Measurements from ENCODE around the gene KCNIP3.

Gene KCNIP3

GRCh38 chr2:95312543-95313201 lies 15.5 kb downstream of the KCNIP3 start:
- DNase-seq (ENCODE audit: extremely low read depth in 1 of 2, low read depth in 1 of 2): no peak

DNA sequence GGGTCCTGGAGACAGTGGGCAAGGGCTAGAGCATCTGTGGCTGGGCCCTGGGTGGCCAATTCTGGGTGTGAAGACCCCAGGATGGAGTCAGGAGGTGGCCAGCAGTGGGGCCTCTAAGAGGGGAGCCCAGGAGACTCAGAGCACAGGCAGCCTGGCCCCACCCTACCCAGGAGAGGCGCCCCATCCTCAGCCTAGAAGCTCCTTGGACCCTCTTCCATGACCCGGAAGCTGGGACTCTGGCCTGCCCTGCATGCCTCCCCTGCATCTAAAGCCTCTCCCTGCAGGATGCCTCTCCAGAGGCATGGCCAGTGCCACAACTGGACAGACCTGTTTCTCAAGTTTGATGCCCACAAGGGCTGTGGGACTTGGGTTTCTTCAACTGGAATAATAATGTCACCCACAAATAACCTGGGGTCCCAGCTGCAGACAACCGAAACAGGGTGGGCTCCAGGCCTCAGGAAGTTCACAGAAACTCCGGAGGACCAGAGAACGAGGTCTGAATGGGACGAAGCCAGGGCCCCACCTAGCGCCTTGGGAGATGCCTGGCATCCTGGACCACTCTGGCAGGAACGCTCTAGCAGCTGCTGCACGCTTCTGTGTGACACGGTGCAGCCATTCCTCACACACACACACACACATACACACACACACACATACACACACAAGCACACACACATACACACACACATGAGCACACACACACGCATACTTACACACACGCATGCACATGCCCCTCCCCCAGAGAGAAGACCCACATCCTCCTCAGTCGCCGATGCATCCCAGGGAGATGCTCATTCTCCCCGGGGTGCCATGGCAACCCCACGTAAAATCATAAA lies 16.4 kb downstream of the KCNIP3 start:
- no peak for DNase-seq (ENCODE audit: extremely low read depth in 1 of 2, low read depth in 1 of 2)

GRCh38 chr2:95314598-95314963 lies 17.4 kb downstream of the KCNIP3 start:
- DNase-seq (ENCODE audit: extremely low read depth in 1 of 2, low read depth in 1 of 2): no peak

- DNase-seq (ENCODE audit: extremely low read depth in 1 of 2, low read depth in 1 of 2): no peak
These were observed 17.9 kb downstream of the KCNIP3 start for GRCh38 chr2:95314964-95315611.

GRCh38 chr2:95315801-95316411 lies 18.8 kb downstream of the KCNIP3 start:
- no peak for DNase-seq (ENCODE audit: extremely low read depth in 1 of 2, low read depth in 1 of 2)

DNA sequence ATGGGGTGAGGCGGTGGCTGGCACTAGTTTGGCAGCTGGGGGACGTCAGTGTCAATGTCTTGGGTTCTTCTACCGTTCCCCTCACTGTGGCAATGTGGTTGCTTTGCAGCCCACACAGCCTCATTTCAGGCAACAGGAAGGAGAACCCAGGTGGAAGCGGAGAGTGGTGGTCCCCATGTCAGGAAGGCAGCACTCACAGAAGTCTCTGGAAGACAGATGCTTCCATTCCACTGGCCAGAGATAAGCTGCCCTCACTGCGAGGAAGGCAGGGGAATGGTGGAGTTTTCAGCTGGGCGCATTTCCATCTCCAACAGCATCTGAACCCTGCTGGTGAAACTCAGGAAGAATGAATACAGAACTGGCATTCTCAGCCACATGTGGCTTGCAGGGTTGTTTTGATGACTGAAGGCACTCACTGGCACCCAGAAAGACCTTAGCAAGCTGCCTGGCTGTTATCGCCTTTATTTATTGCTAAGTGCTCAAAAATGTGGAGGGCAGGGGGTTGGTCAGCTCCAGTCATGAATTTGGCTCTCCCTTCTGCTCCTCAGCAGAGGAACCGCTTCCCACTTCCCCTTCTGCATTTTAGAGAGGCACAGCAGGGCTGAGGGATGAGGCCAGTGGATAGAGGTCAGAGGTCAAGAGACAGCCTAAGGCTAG lies 19.4 kb downstream of the KCNIP3 start:
- DNase-seq (ENCODE audit: extremely low read depth in 1 of 2, low read depth in 1 of 2): no peak

DNA sequence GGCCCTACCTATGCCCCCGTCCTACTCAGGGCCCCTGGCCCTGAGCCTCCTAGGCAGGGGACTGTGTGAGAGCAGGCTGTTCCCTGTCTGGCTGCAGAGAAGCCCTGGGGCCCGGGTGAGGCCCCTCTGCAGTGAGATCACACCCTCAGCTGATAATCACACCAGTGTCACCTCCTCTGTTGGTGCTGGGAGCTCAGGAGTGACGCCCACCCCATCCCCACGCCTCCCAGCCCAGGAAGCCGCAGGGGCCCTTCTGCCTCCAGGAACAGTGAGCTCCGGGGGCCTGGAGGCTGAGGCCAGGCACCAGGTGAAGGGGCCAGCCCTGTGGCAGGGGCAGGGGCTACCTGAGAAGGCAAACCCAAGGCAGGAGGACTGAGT lies 20.0 kb downstream of the KCNIP3 start:
- DNase-seq (ENCODE audit: extremely low read depth in 1 of 2, low read depth in 1 of 2): no peak

DNA sequence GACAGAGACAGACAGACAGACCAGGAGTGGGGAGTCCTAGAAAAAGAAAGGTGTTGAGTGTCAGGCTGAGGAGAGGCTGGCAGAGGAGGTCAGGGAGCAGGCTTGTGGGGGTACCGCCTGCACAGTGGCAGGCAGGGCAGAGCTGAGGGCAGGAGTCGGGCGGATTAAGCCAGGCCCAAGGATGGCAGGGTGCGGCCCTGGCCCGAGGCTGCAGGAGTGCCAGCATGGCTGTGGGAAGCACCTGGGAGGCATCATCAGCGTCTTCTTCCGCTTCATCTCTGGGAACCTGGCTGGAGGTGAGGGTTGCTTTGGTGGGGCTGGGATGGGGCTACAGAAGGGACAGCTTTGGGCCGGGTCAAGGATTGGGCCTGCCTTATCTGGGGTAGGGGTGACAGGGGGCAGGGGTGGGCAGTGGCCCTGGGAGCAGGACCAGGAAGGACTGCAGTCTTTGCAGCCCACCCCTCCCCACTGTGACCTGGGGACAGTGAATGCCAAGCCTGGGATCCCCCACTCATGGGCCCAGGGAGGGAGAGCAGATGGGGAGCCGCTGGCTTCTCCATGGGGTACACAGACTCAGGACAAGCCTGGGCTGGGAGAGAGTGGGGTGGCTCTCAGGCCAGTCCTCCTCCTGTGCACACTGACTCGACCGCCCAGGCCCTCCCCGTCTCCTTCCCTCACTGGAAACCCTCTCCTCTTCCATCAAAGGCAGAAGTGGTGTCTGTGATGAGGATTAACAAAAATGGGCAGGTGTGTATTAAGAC lies 20.7 kb downstream of the KCNIP3 start:
- DNase-seq (ENCODE audit: extremely low read depth in 1 of 2, low read depth in 1 of 2): no peak

GRCh38 chr2:95318431-95319220 lies 21.5 kb downstream of the KCNIP3 start:
- no peak for DNase-seq (ENCODE audit: extremely low read depth in 1 of 2, low read depth in 1 of 2)

DNA sequence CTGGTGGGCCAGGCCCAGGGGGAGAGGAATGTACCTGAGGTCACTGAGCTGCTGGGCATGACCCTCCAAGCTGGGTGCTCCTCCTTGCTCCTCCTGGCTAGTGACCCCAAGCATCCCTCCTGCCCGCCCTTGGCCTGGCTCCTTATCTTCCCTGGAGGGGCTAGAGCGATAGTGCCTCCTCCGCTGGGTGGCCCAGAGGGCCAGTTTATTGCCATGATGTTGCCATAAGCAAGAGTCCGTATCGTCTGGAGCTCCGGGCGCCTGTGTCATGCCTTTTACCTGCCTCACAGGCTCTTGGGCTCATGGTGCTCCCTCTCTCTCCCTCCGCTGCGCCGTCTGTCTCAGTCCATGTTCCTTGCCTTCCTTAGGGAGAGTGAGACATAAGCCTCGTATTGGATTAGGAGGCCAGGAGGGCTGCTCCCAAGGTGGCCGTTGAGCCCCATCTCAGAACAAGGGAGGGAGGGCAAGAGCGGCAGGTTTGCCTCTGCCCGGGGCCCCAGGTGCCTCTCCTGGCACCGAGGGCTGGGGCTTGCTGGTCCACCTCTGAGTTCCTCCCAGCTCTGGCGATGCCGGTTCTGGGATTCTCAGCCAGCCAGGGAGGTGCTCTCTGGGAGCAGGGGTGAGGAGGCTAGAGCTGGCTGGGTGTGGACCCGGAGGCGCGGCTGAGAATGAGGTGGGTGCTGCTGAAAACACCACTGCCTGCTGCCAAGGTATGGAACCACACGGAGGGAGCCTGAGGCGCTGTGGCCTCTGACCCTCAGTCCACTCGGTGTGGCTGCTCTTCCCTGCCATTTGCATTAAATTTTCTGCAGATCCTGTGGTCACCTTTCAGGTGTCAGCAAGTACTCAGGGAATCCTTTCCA lies 22.6 kb downstream of the KCNIP3 start:
- DNase-seq (ENCODE audit: extremely low read depth in 1 of 2, low read depth in 1 of 2): no peak

- DNase-seq (ENCODE audit: extremely low read depth in 1 of 2, low read depth in 1 of 2): no peak
These were observed 23.2 kb downstream of the KCNIP3 start for GRCh38 chr2:95320344-95320712.

DNA sequence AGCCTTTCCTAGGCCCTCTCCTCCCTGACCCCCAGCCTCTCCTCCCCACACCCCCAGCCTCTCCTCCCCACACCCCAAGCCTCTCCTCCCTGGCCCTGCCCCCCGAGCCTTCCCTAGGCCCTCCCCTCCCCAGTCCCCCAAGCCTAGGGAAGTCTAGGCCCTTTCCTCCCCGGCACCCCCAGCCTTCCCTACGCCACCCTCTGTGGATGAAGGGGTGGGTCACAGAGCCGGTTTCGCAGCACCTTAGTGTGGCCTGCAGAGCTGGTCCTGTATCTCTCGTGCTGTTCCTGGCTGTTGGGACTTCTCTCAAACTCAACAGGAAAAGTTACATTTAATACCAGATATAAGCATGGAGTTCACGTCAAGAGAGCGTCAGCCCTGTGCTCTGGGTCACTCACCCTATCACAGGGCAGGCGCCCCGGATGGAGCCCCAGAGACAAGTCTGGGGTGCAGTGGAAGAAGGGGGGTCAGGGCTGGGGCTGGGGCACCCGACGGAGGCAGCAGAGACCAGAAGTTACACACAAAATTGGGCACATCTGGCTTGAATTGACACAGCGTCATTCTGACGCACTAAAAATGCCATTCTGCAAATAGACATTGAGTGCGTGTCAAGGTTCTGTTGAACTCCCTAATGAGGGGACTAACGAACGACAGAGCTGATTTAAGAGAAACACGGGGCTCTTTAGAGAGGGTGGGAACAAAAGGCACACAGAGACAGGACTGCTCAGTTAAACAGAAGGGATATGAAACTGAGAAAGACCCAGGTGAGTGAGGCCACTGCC lies 24.0 kb downstream of the KCNIP3 start:
- no peak for DNase-seq (ENCODE audit: extremely low read depth in 1 of 2, low read depth in 1 of 2)

GRCh38 chr2:95323347-95324155 lies 26.4 kb downstream of the KCNIP3 start:
- DNase-seq (ENCODE audit: extremely low read depth in 1 of 2, low read depth in 1 of 2): no peak

DNA sequence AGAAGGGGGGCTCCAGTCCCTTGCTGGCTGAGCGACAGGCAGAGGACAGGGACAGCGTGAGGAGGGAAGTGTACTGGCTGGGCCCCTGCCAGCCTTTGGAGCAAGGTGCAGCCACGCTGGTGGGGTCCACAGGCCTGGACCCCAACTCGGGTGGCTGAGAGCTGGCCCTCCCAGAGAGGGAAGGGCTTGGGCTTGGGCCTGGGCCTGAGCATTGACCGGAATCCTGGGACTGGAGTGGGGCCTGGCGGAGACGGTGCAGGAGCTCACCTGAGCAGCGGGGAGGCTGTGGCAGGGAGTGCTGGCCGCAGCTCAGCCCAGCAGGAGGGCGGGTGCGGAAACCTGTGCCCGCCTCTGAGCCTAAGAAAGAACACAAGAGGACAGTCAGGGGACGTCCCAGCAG lies 27.9 kb downstream of the KCNIP3 start:
- no peak for DNase-seq (ENCODE audit: extremely low read depth in 1 of 2, low read depth in 1 of 2)

DNA sequence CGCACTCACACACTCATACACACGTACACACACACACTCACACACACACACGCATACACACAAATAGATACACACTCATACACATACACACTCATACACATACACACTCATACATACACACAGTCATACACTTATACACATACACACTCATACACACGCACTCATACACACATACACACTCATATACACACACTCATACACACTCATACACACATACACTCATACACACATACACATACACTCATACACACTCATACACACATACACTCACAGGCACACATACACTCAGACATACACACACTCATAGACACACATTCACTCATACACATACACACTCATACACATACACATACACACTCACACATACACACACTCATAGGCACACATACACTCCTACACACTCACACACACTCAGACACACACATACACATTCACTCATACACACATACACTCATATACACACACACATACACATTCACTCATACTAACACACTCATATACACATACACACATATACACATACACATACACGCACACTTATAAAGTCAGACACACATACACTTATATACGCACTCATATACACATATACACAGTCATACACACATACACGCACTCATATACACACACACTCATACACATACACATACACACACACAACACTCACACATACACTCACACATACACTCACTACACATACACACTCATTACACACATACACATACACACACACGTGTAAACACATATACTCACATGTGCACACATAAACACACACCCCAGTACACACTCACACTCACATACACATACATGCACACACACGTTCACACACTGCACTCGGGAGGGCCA lies 28.7 kb downstream of the KCNIP3 start:
- DNase-seq (ENCODE audit: extremely low read depth in 1 of 2, low read depth in 1 of 2): no peak

DNA sequence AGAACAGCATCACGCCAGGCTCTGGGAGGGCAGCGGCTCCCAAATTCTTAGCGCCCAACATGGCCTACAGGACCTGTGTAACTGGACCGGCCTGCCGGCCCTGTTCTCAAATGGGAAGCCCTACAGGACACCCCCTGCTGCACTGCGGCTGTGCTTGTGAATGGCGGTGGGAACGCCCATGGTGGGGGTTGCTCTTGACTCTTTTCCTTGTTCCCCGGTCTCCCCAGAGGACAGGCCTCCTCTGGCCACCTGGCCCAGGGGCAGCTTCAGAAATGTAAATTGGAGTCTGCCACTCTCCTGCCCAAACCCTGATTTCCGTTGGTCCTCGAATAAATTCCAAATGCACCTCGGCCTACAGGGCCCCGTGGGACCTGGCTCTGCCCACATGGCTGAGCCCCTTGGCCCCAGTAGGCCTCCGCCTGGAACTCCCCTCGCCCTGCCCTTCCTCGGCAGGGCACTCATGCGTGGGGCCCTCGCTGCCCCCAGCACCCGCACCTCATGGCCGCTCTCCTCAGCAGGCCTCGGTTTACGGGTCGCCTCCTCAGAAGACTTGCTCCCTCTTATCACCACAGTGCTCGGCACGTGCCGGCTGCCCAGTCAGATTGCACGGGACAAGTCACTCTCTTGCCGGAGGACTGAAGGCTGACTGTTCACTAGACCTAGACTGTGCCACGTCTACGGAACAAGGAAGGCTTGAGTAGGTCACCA lies 29.4 kb downstream of the KCNIP3 start:
- DNase-seq (ENCODE audit: extremely low read depth in 1 of 2, low read depth in 1 of 2): no peak
